Stimulated activated CD4-positive, alpha-beta T cell treated with anti-CD3 and anti-CD28 coated beads, Interleukin-2, amount 100 ng/mL, for 24 hours (primary cell): ENCODE data around the gene PTPN4.

Experiments
- DNase-seq, 2 donors: peaks; one replicate each; pipeline ENCODE4 v3.0.0-alpha.2; 2020

The PTPN4 gene

GRCh38 chr2:120028795-120029194, 269.1 kb downstream of the PTPN4 start:
- DNase-seq = no peak

GRCh38 chr2:120029672-120030640, 270.2 kb downstream of the PTPN4 start:
- DNase-seq = no peak

- DNase-seq = no peak
Observed at GRCh38 chr2:120032297-120032696, 272.6 kb downstream of the PTPN4 start.
